GM19099 (cell line): ENCODE results near the gene NRXN3.

Source experiments
- POLR2A ChIP-seq: IDR thresholded peaks from 3 replicates; pipeline ENCODE4 v1.6.1; 2011; ENCODE audit warnings: low read depth; ENCODE audit not compliant: insufficient read length; ENCODE audit errors: extremely low read depth

NRXN3 gene

GRCh38 chr14:79375356-79375755 lies 1205.2 kb downstream of the NRXN3 start:
- no peak for TF ChIP-seq POLR2A

- no peak for TF ChIP-seq POLR2A
Measured at GRCh38 chr14:79376557-79376956, 1206.4 kb downstream of the NRXN3 start.

GRCh38 chr14:79378020-79378419 lies 1207.8 kb downstream of the NRXN3 start:
- no peak for TF ChIP-seq POLR2A

- no peak for TF ChIP-seq POLR2A
Measured at GRCh38 chr14:79379266-79379665, 1209.1 kb downstream of the NRXN3 start.

GRCh38 chr14:79383031-79383430 lies 1212.9 kb downstream of the NRXN3 start:
- TF ChIP-seq POLR2A, result no peak

GRCh38 chr14:79383475-79383874 lies 1213.3 kb downstream of the NRXN3 start:
- no peak for TF ChIP-seq POLR2A

GRCh38 chr14:79395061-79395460 lies 1224.9 kb downstream of the NRXN3 start:
- no peak for TF ChIP-seq POLR2A

- no peak for TF ChIP-seq POLR2A
Measured at GRCh38 chr14:79404874-79405511, 1234.8 kb downstream of the NRXN3 start.

GRCh38 chr14:79405512-79405910 lies 1235.3 kb downstream of the NRXN3 start:
- no peak for TF ChIP-seq POLR2A

- no peak for TF ChIP-seq POLR2A
Measured at GRCh38 chr14:79407572-79407971, 1237.4 kb downstream of the NRXN3 start.

GRCh38 chr14:79408696-79409095 lies 1238.5 kb downstream of the NRXN3 start:
- no peak for TF ChIP-seq POLR2A

- TF ChIP-seq POLR2A, result no peak
Measured at GRCh38 chr14:79411403-79412174, 1241.4 kb downstream of the NRXN3 start.

- TF ChIP-seq POLR2A, result no peak
Measured at GRCh38 chr14:79412822-79413221, 1242.6 kb downstream of the NRXN3 start.

- no peak for TF ChIP-seq POLR2A
Measured at GRCh38 chr14:79413734-79414428, 1243.7 kb downstream of the NRXN3 start.

GRCh38 chr14:79415726-79416125 lies 1245.6 kb downstream of the NRXN3 start:
- TF ChIP-seq POLR2A, result no peak

GRCh38 chr14:79417961-79418360 lies 1247.8 kb downstream of the NRXN3 start:
- no peak for TF ChIP-seq POLR2A
